KMS-11 (cell line): Measurements from ENCODE around the gene SPART.

Experiments used
- H2AFZ ChIP-seq: fragments of 200-600 bp; sonication (generic); 2 replicates; pipeline ENCODE4 v1.6.1; 2016; ENCODE audit warnings: antibody characterized with exemption, mixed run types, low read depth
- H3K27ac ChIP-seq: fragments of 200-600 bp; sonication (generic); 2 replicates; pipeline ENCODE4 v1.6.1; 2016; ENCODE audit warnings: mild to moderate bottlenecking, mixed run types
- H3K27me3 ChIP-seq: fragments of 200-600 bp; sonication (generic); 2 replicates; pipeline ENCODE4 v1.6.1; 2017; ENCODE audit warnings: mild to moderate bottlenecking, low read depth, mixed run types, moderate library complexity; ENCODE audit not compliant: insufficient read depth
- H3K36me3 ChIP-seq: fragments of 200-600 bp; sonication (generic); 2 replicates; pipeline ENCODE4 v1.6.1; 2017; ENCODE audit warnings: mild to moderate bottlenecking, mixed run types; ENCODE audit not compliant: insufficient read depth
- H3K4me1 ChIP-seq: fragments of 200-600 bp; sonication (generic); 2 replicates; pipeline ENCODE4 v1.6.1; 2016; ENCODE audit warnings: mild to moderate bottlenecking, low read depth, mixed run types; ENCODE audit not compliant: poor library complexity, severe bottlenecking
- H3K4me2 ChIP-seq: fragments of 200-600 bp; sonication (generic); 2 replicates; pipeline ENCODE4 v1.7.0; 2016; ENCODE audit warnings: mild to moderate bottlenecking, mixed run types
- H3K4me3 ChIP-seq: fragments of 200-600 bp; sonication (generic); IDR thresholded peaks from 2 replicates; pipeline ENCODE4 v1.6.1; 2017; ENCODE audit warnings: low read depth, low read length, mixed read lengths; ENCODE audit not compliant: insufficient read depth
- H3K79me2 ChIP-seq: fragments of 200-600 bp; sonication (generic); 2 replicates; pipeline ENCODE4 v1.6.1; 2016; ENCODE audit warnings: low read depth, mixed run types; ENCODE audit not compliant: insufficient read depth
- H3K9ac ChIP-seq: fragments of 200-600 bp; sonication (generic); 2 replicates; pipeline ENCODE4 v1.6.1; 2016; ENCODE audit warnings: mild to moderate bottlenecking, mixed run types
- H4K20me1 ChIP-seq: fragments of 200-600 bp; sonication (generic); 2 replicates; pipeline ENCODE4 v1.6.1; 2016; ENCODE audit warnings: mild to moderate bottlenecking, mixed run types; ENCODE audit not compliant: insufficient read depth
- TF ChIP-seq, protein P1 (sequence below): fragments of 200-600 bp; sonication (generic); conservative IDR thresholded peaks from 2 replicates; pipeline ENCODE4 v1.6.1; 2017; ENCODE audit warnings: low read depth, mild to moderate bottlenecking, antibody characterized with exemption, low read length, moderate library complexity, mixed read lengths

Gene SPART

DNA sequence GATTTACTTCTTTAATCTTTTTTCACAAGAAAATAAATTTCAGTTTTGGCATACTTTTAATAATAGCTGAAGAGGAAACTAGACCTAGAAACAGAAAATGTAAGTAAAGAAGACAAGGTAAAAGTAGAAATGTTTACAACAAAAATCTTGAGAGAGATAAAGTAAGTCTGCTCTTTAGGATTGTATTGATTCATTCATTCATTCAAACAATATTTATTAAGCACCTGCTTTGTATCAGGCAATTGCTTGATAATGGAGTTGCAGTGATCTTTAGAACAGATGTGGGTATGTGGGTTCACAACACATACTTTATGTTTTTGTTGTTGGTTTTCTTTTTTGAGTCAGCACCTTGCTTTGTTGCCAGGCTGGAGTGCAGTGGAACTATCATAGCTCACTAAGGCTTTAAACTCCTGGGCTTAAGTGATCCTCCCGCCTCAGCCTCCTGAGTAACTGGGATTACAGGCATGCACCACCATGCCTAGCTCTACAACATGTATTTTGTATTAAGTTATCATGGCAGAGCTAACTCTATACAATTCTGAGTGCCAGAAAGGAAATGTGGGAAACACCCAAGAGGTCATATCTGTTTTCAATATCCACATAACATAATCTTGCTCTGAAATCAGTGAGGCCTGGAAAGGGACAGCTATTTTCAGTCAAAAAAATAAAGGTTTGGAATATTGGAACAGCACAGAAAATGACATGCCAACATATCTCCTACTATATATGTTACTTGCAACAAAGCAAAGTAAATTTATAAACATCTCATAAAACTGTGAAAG, 8.8 kb upstream of the SPART start:
- TF ChIP-seq, protein P1, sequence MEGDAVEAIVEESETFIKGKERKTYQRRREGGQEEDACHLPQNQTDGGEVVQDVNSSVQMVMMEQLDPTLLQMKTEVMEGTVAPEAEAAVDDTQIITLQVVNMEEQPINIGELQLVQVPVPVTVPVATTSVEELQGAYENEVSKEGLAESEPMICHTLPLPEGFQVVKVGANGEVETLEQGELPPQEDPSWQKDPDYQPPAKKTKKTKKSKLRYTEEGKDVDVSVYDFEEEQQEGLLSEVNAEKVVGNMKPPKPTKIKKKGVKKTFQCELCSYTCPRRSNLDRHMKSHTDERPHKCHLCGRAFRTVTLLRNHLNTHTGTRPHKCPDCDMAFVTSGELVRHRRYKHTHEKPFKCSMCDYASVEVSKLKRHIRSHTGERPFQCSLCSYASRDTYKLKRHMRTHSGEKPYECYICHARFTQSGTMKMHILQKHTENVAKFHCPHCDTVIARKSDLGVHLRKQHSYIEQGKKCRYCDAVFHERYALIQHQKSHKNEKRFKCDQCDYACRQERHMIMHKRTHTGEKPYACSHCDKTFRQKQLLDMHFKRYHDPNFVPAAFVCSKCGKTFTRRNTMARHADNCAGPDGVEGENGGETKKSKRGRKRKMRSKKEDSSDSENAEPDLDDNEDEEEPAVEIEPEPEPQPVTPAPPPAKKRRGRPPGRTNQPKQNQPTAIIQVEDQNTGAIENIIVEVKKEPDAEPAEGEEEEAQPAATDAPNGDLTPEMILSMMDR: no peak
- no peak overlapping the region for H3K9ac ChIP-seq
- H3K36me3 ChIP-seq: no peaks in the 10 kb centered on the region
- no peaks in the 10 kb centered on the region for H3K27me3 ChIP-seq
- no peak overlapping the region for H3K27ac ChIP-seq
- no peak overlapping the region for H3K4me2 ChIP-seq
- H3K4me3 ChIP-seq: no peak overlapping the region
- no peaks in the 10 kb centered on the region for H4K20me1 ChIP-seq
- H3K4me1 ChIP-seq: no peaks in the 10 kb centered on the region
- no peaks in the 10 kb centered on the region for H3K79me2 ChIP-seq
- H2AFZ ChIP-seq: no peak overlapping the region

DNA sequence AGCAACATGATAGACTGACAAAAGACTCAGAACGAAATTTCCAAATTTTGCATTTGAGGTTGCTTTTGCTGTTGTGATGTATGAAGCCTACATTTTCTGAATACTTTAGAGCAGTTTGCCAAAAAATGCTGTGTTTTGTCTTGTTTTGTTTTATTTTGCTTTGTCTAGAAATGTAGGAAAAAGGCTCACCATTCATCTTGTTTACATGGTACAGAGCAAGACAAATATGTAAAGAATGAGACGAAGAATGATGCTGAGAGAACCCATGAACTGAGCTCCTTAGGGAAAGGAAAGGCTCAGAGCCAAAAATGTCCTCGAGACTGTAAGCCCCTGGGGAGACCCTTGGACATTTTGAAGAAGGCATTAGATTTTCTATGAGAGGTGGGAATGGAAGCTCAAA, 6.8 kb upstream of the SPART start:
- Histone ChIP-seq H4K20me1 (no peaks in the 10 kb centered on the region), H3K9ac (no peak overlapping the region), H3K27me3 (no peaks in the 10 kb centered on the region), H3K4me1 (no peaks in the 10 kb centered on the region), H3K36me3 (no peaks in the 10 kb centered on the region), H2AFZ (no peak overlapping the region), H3K79me2 (no peaks in the 10 kb centered on the region), H3K4me3 (no peak overlapping the region), H3K4me2 (no peak overlapping the region), H3K27ac (no peak overlapping the region)
- TF ChIP-seq, protein P1: no peak

DNA sequence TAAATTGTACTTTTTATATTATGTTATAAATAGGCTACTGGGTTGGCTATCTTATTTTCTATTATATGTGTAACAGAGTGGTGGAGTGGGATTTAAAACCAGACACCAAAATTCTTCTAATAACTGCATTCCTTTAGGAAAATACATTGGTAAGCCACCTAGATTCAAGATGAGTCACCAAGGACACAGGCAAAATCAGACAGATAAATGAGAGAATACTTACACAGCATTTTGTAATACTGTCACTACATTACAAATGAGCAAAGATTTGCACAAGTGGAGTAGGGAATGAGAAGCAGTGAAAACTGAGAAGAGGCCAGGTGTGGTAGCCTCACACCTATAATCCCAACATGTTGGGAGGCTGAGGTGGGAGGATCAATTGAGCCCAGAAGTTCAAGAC, 6.2 kb upstream of the SPART start:
- Histone ChIP-seq H3K36me3 (no peaks in the 10 kb centered on the region), H2AFZ (no peak overlapping the region), H3K4me2 (no peak overlapping the region), H3K27ac (no peak overlapping the region), H3K4me1 (no peaks in the 10 kb centered on the region), H4K20me1 (no peaks in the 10 kb centered on the region), H3K79me2 (no peaks in the 10 kb centered on the region), H3K27me3 (no peaks in the 10 kb centered on the region), H3K4me3 (no peak overlapping the region), H3K9ac (no peak overlapping the region)
- TF ChIP-seq, protein P1: no peak

DNA sequence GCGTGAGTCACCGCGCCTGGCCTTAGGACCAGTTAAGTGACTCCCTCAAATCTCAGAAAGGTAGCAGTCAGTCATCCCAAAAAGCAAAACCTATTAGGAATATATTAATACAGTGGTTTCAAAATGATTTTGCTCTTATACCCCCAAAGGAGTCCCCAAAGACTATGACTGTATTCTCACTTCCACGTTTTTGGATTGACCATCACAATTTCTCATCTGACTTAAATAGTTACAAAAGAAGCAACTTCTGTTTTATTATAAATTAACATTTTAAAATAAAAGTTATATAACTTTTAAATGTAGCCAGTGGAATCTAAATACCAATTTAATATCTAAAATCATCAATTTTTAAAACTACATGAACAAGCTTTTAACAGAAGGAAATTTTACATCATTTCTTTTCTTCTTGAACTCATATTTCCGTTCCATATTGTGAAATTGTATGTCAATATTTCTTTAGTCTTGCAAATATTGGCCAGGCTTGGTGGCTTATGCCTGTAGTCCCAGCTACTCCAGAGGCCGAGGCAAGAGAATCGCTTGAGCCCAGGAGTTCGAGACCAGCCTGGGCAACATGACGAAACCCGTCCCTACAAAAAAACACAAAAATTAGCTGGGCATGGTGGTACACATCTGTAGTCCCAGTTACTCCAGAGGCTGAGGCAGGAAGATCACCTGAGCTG, 1.5 kb upstream of the SPART start:
- Histone ChIP-seq H3K4me3 (no peak overlapping the region), H3K36me3 (no peaks in the 10 kb centered on the region), H3K79me2 (0 out of 2 replicates have a peak, but pooled peaks cover 2% of the 10 kb centered on the region), H3K4me1 (peaks cover 6% of the 10 kb centered on the region), H3K27me3 (no peaks in the 10 kb centered on the region), H3K9ac (no peak overlapping the region), H3K4me2 (no peak overlapping the region), H2AFZ (no peak overlapping the region), H4K20me1 (no peaks in the 10 kb centered on the region), H3K27ac (no peak overlapping the region)
- TF ChIP-seq, protein P1: no peak
